ENCODE measurements around the gene NR6A1.

NR6A1 gene

DNA sequence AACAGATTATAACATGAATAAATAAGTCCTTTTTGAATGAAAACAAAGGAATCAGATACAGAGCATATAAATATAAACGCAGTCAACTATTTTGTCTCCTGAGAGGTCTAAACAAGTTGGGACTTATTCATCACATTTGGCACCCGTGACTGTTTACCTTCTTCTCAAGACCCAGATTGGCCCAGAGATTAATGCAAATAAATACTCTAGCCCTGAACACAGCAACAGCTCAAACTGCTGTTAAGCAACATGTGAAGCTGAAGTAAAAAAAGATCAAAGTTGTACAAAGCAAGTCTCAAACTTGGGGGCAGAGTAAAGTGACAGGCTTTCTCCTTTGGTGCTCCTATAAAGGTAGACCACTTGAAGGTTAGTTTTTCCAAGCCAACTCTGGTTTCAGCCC, 168.9 kb downstream of the NR6A1 start:
- DNase-seq = no peak

DNA sequence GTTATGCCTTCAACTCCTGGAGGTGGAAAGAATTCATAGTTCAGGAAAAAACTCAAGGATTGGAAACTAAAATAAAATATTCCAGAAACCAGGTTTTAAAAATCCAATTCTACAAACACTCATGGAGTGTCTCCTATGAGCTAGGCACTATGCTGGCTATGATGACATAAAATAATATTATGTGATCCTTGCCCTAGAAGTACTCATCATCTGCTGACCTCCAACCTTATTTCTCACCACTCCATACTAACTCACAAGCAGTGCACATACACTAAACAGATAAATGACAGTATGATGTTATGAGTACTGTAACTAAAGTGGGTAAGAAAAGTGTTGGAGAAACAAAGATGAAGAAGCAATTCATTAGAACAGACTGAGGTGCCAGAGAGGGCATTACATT, 170.7 kb downstream of the NR6A1 start:
- DNase-seq = no peak

DNA sequence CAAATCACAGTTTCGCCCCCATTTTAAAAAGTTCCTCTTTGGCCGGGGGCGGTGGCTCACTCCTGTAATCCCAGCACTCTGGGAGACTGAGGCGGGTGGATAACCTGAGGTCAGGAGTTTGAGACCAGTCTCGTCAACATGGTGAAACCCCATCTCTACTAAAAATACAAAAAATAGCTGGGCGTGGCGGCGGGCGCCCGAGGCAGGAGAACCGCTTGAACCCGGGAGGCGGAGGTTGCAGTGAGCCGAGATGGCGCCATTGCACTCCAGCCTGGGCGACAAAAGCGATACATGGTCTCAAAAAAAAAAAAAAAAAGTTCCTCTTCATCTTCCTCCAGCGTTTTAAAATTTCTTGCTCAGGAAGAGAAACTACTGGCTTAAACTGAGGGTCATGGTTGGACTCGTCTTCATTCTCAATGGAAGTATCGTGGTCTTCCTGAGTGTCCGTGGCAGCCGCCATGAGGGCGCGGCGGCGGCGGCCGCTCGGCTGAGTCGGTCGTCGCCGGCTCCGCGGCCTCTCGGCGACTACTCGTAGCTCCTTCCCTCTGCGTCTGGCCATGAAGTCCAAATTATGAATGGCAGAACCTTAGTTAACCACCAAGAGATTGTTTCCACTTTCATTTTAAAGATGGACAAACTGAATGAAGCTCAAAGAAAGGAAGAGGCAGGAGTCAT, 171.9 kb downstream of the NR6A1 start:
- no peak for DNase-seq

DNA sequence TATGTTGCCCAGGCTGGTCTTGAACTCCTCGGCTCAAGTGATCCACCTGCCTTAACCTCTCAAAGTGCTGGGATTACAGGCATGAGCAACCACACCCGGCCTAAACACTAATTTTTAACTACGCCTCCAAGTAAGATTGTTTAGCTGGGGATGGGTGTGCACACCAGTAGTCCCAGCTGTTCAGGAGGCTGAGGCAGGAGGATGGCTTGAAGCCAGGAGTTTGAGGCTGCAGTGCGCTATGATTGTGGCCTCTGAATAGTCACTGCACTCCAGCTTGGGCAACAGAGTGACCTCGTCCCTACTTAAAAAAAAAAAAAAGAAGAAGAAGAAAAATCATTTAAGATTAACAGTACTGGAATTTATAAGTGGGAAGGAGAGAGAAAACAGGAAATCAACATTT, 173.1 kb downstream of the NR6A1 start:
- DNase-seq = no peak

DNA sequence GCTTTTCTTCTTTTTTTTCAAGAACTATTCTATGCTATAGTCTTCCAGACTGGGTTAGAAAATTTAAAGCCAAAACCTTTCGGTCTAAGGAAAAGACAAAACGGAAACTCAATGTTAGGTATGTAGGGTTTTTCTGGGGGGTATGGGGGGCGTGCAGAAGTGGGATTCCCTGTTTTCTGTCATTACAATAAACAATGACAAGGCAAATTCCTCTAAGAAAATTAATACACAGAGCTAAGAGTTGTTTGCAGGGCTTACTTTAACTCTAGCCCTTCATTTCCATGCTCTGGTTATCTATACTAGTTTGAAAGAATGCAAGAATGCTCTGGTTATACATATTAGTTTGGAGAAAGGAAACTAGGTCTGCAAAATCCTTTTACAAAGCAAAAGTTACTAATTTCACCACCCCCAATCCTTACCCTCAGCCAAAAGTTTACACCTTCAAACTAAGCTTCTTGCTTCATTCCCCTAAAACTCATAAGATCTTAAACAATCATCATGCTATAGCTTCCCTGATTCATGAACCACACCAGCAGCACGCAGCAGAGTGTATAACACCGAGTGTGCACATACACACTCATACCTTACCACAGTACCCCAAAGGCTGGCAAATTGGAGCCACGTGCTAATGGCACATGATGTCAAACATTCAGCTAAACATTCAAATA, 174.8 kb downstream of the NR6A1 start:
- DNase-seq = no peak

DNA sequence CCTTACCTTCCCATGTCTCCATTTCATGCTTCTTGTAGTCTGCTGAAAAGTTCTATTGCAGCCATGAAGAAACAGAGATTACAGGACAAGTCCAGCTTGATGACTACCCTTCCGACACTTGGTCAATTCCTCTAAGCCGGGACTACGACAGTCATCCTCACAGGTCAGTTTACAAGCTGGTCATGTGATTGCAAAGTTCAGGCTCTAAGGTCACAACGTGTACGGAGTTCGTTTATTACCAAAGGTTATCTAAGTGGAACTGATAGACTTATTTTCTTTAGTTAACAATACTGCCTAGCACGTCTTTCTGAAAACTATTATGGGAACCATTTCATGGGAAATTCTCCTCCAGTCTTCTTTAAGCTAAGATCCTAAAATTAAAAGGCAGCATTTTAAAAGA, 175.4 kb downstream of the NR6A1 start:
- DNase-seq = no peak

DNA sequence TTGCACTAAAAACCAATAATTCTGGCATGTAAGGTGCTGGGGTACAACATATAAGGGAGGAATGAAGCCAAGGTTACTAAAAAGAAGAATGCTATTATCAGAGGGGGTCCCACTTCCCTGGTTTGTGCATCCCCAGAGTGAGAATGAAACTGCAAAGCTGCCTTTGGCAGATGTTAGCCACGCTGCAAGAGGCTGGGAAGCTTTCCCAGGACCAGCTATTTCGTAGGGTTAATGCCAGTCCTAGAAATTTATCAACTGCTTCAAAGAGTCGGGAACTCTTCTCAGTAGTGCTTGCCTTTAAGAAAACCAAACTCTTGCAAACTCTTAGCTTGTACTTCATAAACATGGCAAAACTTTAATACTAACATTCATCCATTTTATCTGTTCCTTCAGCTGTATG, 176.4 kb downstream of the NR6A1 start:
- DNase-seq = no peak

DNA sequence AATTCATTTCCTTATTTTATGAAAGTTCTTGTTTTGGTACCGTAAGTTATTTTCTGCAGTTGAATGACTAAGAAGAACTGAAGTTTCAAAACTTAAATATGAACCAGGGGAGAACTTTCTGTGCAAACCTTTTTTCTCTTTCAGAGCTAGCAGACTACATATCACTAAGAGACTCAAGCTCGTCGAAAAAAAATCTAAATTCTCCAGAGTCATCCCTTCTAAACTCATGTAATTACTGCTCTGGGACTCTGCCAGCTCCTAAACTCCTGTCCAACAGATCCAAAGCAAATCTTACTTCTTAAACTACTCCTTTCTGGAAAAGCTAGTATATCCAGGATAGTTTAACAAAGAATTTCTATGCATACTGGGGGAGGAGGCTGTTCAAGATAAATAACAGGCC, 176.9 kb downstream of the NR6A1 start:
- DNase-seq = no peak

DNA sequence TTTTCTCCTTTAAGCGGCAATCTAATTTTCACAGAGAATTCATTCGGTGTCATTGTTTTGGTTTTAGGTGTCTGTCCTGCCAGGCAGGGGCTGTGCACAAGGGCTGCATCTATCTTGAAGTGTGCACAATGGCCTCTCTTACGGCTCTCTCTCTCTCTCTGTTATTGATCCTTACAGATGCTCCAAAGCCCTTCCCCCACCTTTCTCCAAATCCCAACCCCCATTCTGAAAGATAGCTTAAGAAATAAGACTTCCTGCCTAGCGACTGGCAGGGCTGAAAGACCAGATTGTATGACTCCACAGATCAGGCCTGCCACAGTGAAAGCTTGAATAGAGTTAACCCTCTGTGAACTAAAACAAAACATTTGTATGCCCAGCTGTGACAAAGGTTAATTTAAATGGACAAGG, 177.5 kb downstream of the NR6A1 start:
- no peak for DNase-seq

DNA sequence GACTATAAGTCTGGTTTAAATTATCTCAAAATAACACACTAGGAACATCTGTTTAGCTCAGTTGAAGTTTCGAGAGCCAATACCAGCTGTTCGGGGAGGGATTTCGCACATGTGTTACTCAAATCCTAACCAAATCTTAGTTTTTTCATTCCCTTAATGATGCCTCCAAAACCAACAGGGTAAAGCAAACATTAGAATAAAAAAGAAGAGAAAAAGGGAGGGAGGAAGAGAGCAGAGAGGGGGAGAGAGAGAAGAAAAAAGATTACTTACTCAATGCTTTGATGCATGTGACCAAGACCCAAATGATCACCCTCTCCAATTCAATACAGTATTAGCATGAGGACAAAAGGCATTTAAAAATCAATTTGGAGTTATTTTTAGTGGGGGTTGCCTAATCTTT, 177.9 kb downstream of the NR6A1 start:
- DNase-seq = no peak

DNA sequence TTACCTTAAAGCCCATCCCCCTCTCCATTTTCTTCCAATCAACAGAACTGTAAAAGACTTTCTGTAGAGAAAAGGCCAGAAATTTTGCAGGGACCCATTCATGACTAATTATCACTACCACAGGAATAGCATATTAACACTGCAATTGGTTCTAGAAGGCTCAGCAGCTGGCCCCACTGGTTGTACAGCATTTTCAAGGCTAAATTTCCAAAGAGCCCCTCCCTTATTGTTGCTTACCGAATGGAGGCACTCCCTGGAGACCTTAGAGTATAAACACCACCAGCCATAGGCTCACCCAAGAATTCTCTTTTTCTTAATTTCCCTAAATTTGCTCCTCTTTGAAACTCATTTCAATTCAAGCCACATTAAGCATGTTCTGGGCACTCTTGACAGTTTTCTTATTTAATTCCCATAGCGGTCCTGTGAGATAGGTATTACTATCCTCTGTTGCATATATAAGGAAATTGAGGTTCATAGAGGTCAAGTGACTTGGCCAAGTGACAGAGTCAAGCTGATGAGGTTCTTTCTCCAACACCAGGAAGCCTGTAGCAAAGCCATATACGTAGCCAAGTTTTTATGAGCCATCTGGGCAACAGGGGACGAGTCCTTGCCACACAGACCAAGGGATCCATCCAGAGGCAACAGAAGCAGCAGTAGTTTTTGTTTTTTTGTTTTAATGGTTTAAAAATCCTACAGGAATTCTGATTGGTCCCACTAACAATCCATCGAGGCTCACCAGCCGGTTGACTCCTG, 180.0 kb downstream of the NR6A1 start:
- DNase-seq = no peak

DNA sequence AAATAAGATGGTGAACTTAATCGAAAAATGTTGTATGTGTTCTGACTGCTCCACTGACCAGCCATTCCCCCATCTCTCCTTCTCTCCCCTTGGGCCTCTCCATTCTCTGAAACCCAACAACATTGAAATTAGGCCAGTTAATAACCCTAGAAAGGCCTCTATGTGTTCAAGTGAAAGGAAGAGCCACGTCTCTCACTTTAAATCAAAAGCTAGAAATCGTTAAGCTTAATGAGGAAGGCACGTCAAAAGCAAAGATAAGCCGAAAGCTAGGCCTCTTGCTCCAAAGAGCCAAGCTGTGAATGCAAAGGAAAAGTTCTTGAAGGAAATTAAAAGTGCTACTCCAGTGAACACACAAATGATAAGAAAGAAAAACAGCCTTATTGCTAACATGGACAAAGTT, 186.5 kb downstream of the NR6A1 start:
- no peak for DNase-seq

DNA sequence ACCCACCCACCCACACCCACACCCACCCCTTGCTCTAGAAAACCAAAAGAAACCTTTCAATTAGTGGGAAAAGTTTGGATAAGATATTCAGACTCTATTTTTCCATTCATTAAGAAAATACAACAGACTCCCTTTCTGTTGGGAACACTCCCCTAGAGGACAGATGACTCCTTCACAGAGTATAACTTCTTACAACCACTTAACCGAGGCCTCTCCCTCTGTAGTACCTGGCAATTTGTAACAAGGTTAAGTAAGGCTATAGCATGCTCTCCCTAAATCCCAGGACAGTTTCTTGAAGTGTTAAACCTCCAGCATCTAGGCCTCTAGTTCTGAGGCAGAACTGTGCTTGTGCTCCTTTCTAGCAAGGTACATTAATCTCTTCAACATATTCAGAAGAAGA, 188.0 kb downstream of the NR6A1 start:
- DNase-seq = no peak

DNA sequence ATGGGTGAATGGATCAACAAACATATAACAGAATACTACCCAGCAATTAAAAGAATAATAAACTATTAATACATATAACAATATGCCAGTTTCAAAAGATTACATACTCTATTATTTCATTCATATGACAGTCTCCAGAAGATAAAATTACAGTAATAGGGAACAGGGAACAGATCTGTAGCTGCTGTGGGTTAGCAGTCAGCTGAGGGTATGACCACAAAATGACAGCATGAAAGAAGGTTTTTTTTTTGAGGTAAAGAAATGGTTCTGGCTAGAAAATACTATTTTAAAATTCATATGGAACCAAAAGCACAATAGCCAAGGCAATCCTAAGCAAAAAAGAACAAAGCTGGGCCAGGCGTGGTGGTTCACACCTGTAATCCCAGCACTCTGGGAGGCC, 190.9 kb downstream of the NR6A1 start:
- DNase-seq = no peak

DNA sequence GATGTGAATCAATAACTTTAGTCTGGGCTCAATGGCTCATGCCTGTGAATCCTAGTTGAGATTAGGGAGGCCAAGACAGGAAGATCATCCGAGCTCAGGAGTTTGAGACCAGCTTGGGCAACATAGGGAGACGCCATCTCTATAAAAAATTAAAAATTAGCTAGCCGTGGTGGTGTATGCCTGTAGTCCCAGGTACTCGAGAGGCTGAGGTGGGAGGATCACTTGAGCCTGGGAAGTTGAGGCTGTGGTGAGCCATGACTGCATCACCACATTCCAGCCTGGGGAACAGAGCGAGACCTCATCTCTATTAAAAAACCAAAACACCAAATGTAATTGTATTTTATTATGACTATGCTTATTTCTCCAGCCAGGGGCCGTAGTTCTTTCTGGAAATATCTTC, 194.4 kb downstream of the NR6A1 start:
- no peak for DNase-seq

DNA sequence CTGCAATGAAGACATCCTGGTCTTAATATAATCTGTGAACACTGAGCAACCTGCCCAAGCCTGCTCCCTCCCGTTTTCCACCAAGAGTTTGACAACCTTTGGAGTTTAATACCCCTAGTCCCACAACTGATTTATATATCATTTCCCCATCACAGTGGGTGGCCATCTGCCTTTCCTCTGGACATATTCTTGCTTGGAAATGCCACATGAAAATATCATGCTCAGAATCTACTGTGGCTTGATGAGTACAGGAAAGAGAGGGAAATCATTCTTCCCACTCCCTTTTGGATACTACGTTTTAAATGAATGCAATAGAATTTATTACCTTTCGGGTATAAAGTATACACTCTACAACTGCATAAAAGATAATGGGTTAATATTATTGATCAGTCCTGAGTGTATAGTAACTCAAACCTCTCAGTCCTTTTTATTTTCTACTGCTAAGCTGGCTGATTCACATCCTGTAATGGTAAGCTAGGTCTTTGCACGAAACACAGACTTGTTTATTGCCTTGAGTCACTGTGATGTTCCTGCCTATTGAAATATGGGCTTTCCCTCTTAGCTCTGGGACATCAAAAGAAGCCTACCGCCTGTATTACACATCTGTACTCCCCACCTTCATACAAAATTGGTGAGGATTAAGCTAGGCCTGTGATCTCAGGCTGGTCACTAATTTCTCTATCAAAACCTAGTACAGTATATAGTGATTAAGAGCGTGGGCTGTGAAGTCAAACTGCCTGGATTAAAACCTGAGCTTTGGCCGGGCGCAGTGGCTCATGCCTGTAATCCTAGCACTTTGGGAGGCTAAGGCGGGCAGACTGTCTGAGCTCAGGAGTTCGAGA, 196.4 kb downstream of the NR6A1 start:
- no peak for DNase-seq

DNA sequence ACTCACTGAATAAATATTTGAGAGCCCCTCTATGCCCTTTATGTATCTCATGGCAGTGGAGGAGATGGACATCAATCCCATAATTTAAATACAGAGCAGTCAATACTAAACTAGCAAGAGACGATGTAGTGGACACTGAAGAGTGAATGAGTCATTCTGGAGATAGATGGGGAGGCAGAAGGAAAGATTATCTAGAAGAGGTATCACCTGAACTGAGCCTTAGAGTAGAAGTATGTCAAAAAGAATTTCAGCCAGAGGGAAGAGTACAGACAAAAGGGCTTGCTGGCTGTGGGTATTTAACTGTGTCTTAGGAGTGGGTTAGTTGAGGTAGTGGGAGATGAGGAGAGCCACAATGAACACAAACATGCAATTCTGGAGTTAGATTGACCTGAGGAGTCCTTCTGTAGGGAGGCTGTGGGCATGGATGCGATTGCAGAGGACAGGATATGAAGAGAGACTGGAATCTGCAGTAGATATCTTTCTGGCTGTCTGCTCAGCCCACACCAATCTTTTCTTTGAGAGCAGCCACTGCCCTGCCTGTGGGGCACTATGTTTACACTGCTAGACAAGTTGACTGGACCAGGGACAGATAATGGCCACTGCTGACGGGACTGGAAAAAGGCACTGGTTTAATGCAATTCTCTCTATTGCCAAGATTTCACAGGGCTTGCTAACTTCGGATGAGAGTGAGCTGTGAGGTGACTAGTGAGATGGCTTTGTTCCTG, 200.0 kb downstream of the NR6A1 start:
- DNase-seq = no peak

DNA sequence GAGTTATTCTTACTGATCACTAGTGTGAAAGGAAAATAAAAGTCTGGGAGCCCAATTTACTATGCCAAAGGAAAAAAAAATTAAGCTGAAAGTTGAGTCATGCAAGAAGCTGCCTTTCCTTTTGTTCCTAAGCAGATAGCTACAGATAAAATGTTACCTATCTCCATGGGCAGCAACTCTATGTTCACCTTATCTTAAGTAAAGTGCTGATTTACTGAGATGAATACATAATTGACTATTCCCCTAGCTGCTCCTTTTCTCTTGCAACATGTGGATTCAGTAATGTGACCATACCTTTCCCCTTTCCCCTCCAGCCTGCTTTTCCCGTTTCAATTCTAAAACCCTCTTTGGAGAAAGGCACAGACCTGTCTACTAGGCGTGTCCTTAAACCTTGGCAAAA, 201.2 kb downstream of the NR6A1 start:
- no peak for DNase-seq

DNA sequence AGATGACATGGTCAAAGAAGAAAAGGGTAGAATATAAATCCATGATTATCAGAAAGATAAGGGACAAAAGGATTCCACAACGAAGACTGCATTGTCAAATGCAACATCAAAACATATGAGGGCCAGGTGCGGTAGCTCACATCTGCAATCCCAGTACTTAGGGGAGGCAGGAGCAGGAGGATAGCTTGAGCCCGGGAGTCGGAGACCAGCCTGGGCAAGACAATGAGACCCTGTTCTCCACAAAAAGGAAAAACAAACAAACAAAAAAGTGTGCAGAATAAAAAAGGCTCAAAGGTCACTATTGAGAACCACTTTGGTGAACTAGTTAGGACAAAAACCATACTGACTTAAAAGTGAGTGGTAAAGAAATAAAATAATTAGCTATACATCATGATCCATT, 203.7 kb downstream of the NR6A1 start:
- no peak for DNase-seq

DNA sequence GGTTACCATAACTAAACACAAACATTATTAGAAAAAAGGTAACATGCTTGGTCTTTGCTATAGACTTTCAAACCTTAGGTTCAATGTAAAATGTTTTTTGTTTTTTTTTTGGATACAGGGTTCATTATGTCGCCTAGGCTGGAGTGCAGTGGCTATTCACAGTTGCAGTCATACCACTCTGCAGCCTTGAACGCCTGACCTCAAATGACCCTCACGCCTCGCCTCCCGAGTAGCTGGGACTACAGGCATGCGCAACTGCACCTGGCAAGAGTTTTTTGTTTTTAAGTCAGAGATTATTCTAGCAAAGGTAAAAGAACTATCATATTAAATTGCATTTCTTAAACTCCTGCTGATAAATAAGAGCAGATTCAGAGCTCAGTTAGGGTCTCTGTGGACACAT, 208.8 kb downstream of the NR6A1 start:
- DNase-seq = no peak

DNA sequence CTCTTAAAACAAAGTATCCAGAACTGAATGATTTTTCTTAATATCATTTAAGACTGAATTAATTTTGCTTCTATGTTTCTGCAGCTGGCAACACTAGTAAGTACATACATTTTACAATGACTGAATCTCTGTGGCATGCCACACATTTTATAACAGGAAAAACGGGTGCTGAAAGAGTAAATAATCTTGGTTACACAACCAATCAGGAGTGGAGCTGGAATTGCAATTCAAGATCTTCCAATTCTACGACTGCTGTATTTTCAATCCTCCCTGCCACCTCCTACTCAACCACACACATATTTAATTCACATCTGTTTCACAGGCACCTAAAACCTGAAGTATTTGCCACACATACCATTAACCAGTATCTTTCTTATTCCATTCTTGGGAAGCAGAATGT, 211.2 kb downstream of the NR6A1 start:
- no peak for DNase-seq

DNA sequence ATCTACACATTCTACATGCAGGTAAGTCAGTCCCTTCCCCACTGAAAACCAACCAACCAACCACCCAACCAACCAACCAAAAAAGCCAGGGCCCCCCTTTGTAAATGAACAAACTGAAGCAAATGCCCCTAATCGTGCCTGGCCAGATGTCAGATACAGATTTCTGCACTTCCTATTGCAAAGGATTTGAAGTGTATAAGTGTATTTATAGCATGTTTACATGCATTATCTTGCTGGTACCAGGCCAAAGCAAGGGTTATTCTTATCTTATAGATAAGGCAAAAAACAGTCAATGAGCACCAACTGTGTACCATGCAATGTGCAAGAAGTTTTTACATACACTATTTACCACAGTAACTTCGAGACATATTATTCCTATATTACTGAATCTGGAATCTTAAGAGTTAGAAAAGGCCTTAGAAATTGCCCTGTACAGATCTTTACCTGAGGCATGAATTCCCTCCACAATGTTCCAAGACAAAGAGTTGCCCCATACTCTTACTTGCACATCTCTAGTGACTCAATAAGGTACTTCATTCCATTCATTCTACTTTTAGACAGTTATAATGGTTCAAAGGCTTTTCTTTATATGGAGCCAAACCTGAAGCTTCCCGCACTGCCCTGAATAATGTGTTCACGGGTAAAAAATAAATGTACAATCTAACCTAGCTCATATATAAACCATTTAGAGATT, 212.2 kb downstream of the NR6A1 start:
- no peak for DNase-seq

Measured in GDM1 (cell line).